Dermis blood vessel endothelial cell (primary cell): ENCODE measurements around the gene RNF4. TPM values are rescaled to one million over a fixed set of nuclear protein-coding genes. Genes with fewer than 3 reads are reported as not detected.
"Not testable (repeated sequence)": the region's sequence is repeated elsewhere in the genome, so short reads cannot be mapped to it uniquely, and the experiment has no call there.

Source experiments
- DNase-seq: peaks from one replicate; pipeline ENCODE4 v3.0.0; 2010
- total RNA-seq: library from RNA; depleted of rRNA; stranded (reverse); fragments of >200 nt; gene quantifications from 2 replicates; pipeline ENCODE4 v1.2.3, GENCODE V29; 2014

RNF4 gene, protein sequence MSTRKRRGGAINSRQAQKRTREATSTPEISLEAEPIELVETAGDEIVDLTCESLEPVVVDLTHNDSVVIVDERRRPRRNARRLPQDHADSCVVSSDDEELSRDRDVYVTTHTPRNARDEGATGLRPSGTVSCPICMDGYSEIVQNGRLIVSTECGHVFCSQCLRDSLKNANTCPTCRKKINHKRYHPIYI
- total RNA-seq = 79.5 and 85.4 TPM in 2 replicates

DNA sequence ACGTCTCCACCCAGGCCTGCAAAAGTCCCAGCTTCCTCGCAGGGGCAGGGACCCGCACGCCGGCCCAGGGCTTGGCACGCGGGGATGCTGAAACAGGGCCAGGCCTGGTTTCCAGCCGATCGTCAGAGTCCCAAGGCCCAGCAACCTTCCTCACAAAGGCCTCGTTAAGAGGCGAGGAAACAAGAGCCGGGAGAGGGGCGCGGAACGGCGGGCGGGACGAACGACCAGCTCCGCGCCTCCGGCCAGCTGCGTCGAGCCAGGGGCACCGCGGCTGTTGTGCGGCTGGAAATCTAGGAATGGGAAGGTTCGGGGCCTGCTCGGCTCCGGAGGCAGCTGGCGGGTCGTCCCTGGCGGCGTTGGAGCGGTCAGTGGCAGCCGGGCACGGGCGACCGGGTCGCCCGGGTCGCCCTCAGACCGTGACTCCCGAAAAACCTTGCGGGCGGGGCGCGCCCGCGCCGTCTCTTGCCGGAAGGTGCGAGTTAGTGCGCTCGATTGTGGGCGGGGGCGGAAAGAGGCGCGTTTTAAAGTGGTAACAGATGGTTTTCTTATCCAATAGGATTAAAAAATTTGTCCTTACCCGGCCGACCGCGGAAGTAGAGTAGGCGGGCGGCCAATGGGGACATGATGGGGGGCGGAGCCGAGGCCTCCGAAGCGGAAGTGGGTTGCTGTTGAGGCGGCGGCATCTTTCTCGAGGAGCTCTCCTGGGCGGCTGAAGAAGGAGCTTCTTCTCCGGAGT is at the start of gene RNF4:
Gene RNF4 (plus strand): TSS at position 651 of the 736 bp plus-strand sequence. CDS start 21,388 bp downstream, outside the sequence.
- DNase-seq = peak; percentile 96

DNA sequence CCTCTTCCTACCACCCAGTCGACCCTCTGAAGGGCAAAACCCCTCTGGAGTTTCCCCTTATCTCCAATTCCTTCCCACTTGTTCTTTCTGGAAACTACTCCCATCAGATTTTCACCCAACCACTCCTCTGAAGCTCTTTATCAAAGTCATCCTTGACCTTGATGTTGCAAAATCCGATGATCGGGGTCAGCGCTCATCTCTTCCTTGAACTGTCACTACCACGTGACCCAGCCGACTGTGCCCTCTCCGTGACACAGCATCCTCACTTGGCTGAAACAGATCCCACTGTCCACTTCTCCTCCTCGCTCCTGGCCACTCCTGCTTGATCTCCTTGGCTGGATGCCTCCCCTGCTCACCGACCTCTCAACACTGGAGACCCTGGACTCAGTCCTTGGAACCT is 49.1 kb upstream of the RNF4 start:
- DNase-seq = no peak

DNA sequence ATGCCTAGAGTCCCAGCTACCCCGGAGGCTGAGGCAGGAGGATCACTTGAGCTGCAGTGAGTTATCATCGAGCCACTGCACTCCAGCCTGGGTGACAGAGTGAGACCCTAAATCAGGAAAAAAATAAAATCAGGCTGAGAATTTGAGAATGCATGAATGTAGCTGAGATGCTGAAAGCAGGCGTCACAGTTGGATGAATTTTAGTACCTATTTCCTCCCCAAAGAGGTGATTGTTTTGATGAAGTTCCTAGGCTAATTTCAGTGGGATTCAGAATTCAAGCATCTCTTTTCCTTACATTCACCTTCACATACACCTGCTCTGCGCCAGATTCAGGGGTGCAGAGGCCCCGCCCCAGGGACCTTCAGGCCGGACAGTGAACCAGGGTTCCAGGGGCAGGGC is 47.0 kb upstream of the RNF4 start:
- no peak for DNase-seq

DNA sequence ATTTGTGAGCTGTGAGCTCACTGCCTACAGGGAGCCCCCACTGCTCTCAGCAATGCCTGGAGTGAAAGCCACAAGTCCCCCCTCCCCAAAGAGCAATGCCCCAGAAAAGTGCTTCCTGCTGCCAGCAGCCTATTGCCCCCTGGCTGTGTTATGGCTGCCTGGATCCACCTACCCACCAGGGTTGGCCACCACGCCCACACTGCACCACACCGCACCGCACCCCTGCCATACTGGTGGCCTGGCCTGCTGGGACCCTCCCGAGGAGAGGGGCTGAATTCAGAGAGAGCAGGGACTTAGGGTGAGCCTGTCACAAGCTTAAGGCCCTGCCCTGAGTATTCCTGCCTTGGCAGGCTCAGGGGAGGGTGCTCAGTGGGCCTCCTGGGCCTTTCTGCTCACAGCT is 45.8 kb upstream of the RNF4 start:
- no peak for DNase-seq

DNA sequence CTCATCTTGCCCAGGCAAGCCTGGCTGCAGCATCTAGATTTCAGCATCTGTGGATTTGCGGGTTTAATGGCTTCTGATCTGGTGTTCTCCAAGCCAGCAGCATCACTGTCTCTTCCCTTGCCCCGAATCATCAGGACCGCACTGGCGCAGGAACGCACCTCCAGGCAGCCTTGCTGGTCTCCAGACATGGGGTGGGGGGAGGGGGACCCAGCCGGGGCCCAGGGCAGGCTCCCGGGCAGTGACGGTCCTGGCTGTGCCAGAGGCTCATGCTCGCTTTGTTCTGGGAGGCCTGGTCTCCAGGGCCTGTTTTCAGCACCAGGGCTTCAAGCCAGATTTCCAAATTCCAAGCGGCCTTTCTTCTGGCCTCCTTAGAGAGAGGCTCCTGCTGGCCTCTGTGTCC is 45.2 kb upstream of the RNF4 start:
- no peak for DNase-seq

DNA sequence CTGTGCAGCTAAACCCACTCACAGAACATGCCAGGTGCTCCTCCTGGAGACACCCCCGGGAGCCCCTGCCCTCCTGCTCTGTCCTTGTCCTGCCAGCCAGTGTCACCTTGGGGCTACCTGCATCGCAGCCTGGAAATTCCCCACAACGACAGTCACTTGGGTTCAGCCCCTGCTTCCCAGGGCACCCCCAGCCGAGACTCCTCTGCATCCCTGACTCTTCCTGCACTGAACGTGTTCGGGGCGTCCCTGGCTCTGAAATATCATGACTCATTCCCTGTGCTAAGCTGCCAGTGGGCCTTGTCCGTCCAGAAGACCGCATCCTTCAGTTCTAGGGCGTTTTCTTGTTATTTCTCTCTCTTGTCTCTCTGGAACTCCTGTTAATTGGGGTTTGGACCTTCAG is 44.3 kb upstream of the RNF4 start:
- DNase-seq = no peak

DNA sequence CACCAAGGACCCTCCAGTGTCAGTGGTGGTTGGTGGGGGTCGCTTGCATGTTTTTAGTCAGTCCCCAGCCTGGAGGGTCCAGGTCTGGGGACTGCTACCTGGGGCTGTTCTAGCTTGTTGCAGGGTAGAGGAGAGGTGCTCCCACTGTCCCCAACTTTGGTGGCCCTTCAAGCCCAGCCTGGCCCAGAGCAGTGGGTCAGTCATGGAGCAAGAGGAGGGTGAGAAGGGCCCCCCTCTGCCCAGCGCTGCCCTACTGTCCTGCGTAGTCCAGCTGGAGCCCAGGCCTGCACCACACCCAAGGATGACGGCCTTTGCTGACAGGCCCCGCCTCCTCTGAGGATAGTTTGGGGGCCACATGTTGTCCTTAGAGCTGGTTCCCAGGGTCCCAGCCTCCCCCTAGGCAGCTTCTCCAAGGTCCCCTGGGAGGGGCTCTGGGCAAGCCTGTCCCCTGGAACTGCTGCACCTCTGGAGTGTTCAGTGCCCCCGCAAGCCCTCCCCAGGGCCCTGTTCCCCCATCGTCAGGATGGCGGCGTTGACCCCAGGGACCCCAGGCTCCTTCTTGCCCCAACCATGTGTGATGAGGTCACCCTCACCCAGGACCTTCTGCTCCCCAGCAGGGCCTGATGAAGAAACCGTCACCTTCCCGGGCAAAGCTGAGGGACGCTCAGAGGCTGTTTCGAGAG is 43.4 kb upstream of the RNF4 start:
- no peak for DNase-seq

DNA sequence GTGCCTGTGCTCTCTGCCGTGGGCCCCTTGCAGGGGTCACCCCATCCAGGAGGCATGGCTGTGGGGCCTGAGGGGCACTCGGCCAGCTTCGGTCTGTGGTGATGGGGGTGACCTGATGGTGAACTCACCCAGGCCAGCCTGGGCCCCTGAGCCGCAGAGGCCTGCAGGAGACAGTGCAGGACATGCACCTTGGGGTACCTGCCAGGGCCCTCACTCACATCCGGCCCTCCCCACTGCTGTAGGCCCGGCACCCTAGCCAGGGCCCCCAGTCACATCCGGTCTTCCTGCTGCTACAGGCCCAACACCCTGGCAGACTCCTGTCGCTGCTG is 42.9 kb upstream of the RNF4 start:
- DNase-seq = no peak

DNA sequence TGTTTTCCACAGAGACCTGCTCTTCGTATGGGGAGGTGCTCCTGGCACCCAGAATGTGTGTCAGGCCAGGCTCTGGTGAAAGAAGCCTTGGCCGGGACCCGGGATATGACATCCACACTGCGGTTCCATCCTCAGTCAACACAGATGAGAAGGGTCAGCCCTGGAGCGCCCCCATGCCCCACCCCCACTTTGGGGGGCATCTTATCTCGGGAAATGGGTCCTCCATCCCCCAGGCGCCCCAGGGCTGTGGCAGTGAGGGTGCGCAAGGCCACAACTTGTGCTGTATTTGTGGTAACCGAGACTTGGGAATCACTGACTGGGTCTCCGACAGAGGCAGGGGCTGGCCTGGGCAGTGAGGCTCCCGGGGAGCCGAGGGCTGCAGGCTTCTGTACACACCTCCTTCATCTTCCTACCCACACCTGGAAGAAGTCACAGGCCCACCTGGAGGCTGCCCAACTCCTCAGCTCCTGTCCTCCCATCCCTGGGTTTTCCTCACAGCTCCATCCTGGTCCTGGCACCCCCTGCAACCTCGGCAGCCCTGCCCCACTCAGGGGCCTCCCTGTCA is 42.1 kb upstream of the RNF4 start:
- no peak for DNase-seq

DNA sequence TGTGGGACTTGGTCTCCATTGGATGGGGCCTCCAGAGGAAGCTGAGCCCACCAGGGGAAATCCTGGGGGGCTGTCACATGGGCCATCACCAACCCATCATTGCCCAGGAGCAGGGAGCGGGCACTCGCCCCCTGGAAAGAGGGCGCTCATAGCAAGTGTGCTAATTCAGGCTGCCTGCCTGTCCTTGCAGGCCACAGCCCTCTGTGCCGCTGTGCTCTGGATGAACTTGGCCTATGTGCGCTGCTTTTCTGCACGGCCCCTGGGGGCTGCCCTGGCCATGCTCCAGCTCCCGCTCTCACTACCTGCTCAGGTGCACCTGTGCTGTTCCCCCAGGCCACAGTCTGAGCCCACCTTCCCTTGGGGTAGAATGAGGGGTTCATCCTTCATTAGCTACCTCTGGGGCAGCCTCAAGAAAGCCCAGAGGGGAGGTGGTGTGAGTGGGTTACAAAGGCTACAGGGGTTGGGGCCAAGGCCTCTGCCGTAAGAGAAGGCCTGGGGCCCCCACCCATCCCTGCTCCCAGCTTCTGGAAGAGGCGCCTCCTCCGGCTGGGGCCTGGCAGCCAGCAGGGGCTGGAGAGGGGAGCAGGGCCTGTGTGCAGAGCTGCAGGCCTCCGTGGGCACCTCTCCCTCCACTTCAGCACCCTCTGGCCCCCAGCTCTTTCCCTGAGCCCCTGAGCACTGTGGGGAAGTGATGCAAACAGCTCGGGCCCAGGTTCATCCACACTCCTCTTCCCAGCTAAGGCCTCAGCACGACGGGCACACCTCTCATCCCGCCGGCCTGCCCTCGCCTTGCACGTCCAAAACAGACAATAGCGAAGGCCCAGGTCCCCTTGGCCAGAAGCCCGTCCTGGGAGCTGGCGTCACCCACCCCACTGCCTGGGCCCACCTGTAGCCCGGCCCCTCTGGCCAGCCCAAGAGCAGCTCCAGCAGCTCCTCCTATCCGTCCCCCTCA is 41.2 kb upstream of the RNF4 start:
- no peak for DNase-seq

DNA sequence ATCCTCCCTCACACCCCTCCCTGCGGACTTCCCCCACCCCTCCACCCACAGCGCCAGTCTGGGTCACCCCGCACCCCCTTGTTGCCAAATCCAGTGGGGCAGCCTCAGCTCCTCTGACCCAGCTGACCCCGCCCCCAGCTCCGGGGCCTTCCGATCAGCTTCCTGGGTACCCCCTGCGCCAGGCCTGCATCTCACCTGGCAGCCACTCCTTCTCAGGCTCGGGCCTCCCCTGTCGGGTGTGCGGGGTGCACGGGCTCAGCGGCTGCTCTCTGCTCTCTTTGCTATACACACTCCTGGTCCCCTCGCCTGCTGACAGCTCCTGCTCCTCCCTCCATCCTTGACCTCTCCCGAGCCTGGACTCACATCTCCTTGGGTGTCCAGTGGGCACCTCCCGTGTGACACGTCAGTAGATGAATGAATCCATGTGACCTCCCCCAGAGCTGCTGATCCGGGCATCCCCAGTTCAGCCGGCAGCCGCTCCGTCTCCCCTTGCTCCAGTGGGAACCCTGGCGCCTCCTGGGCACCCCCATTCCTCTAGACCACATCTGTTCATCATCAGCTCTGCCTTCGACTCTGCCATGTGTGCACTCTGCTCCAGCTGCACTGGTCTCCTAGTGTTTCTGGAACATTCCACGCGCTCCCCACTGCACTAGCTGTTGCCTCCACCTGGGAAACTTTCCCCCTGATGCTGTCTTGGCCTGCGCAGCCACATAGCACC is 40.3 kb upstream of the RNF4 start:
- DNase-seq = no peak

DNA sequence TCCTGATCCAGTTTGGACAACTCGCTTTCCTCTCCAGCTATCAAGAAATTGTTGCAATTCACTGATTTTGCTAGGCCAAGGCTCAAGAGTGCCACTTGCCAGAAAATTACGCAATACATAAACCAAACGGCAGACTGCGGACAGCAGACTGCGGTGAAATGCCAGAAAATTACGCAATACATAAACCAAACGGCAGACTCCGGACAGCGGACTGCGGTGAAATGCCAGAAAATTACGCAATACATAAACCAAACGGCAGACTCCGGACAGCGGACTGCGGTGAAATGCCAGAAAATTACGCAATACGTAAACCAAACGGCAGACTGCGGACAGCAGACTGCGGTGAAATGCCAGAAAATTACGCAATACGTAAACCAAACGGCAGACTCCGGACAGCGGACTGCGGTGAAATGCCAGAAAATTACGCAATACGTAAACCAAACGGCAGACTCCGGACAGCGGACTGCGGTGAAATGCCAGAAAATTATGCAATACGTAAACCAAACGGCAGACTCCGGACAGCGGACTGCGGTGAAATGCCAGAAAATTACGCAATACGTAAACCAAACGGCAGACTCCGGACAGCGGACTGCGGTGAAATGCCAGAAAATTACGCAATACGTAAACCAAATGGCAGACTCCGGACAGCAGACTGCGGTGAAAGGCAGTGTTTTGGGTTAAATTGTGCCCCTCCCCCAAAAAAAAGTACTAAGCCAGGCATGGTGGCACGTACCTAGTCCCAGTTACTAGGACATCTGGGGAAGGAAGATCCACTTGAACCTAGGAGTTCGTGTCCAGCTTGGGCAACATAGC is 38.8 kb upstream of the RNF4 start:
- not testable (repeated sequence) for DNase-seq

DNA sequence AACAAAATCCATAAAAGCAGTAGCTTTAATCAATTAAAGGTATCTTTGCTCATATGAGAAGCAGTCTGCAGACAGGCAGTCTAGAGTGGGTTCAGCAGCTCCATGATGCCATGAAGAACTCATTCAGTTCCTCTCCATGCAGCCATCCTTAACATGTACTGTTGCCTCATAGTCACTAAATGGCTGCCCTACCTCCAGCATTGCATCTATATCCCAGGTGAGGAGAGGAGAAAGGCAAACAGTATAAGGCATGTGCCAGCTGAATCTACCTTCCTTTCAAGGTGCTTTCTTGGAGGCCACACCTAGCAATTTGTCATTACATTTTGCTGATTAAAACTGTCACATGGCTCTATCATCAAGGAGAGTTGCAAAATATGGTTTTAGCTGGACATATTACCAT is 36.9 kb upstream of the RNF4 start:
- DNase-seq = no peak

DNA sequence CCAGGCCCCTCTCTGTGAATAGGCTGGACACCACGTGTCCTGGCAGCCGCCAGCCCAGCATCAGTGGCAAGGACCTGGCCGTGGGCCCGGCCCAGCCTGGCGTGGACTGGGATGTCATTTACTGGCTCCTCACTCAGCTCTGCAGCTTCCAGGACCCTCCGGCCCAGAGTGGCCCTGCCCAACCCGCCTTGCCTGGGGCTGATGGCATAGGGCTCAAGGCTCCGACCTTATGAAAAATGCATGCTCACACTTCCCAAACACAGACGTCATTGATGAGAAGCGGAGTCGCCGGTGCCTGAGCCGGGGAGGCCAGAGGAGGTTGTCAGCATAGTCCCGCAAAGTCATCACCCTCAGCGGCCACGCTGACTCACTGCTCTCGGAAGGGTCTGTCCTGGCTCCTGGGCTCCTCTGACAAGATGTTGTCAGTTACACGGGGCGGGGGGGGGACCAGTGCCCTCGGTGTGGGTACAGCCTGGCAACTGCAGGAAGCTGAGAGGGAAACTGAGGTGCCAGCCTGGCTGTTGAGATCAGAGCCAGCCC is 35.8 kb upstream of the RNF4 start:
- DNase-seq = no peak

DNA sequence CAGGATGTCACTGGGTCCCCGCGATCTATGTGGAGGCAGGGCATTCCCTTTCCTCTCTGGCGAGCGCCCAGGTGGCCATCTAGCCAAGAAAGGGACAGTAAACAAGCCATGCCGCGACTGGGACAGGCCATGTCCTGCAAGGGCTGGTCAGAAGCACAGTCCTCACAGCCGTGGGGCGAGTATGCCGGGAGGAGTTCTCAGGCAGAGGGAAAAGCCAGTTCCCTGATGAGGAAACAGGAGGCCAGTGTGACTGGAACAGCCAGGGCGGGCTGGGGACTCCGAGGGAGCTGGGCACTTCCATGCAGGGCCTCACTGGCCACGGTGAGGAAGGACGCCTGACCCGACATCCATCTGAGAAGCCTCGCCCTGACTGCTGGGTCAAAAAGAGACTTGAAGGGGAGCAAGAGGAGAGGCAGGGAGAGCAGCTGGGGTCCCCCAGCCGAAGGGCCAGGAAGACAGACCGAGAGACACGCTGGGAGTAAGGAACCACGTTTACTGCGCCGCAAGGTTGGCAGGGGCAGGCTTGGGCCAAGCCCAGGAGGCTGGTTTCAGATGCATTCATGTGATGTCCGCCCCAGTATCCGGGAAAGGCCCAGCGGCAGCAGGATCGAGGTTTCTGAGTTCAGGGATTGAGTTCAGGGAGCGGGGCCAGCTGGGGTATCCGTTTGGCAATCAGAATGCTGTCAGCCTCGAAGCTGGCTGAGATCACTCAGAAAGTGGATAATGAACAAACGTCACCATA is 35.1 kb upstream of the RNF4 start:
- DNase-seq = no peak

DNA sequence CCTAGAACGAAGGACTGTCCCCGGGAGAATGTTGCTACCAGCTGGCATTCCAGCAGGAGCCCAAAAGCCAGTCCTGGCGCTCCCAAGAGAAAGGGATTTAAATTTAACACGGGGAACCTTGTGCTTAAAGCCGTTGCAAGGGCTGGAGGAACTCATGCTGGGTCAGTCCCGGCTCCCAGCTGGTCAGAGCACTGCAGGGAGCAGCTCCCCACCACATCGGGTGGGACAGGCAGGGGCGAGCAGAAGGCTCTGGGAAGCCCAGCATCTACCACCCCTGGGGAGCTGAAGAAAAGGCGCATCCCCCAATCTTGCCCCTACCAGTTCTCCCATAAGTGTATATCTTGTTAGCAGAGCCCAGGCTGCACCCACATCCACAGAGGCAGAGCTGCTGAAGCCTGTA is 34.5 kb upstream of the RNF4 start:
- DNase-seq = no peak

DNA sequence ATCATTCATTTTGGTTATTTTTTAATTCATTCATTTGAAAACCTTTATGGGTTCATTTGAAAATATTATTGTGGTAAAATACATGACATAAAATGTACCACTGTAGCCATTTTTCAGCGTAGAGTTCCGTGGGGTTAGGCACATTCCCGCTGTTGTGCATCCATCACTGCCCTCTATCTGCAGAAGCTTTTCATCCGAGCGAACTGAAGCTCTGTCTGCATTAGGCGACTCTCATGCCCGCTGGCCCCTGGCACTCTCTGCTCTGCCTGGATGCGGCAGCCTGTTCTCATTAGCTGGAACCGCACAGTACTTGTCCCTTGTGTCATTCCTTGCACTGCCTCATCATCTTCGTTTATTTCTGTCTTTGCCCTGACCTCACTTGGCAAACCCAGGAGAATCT is 32.6 kb upstream of the RNF4 start:
- peak; percentile 34 for DNase-seq

DNA sequence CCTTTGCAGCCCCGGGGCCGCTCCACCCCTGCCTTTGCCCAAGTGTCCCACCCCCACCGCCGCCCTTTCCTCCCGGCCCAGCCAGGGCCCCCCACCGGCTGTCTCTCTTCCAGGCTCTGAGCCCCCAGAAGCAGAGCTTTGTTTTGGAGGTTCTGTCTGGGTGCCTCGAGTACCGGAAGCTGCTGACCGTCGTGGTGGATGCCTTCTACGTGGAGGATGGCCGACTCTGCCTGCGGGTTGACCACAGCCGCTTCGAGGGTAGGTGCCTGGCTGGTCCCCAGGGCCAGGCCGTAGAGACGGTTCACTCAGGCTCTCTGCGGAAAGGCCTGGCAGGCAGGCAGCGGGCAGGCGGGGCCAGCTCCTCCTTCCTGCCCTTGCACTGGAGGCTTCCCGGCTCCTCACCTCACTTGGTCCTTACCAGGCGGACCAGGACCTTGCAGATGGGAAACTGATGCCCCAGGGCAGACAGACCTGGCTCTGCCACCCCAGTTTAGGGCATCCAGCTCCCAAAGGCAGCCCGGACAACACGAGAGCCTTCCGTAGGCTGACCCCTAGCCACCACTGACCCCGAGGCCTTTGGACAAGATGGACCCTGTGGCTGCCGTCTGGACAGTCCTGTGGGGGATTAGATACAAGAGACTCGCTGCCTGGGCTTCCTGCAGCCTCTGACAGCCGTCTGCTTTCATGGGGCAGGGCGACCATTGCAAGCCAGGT is 32.0 kb upstream of the RNF4 start:
- DNase-seq = no peak

DNA sequence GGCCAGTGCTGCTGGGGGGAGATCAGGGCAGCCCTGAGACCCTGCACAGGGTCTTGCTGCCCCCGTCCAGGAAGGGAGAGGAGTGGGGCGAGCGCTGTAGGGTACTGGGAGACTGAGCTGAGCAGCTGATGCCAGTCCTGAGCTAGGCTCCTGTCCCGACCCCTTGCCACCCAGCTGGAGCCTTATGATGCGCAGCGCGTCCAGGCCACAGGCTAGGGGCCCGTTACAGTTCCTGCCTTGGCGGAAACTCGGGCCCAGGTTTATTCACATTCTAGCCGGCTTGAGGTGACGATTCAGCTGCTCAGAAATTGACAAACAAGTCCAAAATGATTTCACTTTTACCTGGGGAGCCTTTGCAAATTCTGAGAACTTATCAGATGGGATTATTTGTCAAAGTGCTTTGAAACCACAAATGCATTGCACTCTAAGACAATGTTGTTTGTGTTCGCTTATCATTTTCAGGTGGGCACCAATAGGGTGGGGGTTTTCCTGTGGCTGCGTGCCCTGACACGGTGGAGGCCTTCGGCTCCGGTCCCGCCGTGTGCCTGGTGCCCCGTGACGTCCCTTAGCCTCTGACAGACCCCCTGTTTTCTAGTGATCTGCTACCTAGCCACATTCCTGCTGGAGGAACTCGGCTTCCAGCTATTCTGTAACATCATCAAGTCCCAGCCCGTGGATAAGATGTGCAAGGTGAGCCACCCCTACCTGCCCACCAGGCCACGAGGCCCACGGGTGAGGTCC is 31.3 kb upstream of the RNF4 start:
- no peak for DNase-seq
